ENCODE measurements around the gene MSI2.

MSI2 gene

DNA sequence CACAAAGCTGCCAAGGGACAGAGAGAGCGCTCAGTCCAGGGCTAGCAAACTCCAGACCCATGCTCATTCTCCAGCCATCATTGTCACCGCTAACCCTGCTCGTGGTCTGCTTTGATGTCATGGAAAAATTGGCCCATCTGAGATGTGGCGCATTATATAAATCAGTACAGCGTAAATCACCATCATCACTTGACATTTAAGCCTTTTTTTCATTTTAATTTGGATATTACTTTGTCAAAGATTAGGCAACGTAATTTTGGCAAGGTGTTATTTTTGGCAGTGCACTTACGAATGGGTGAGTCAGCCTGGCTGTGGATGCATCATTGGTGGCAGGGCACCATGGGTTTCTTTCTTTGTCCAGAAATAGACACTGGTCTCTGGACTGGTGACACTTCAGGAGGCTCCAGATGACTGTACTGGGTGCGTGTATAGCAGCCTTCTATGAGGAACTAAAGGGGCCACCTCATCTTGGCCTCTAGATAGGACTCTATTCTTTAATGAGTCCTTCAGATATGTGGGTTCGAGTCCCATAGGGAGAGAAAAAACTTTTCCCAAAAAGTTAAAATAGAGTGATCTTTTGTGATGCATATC lies 166.3 kb downstream of the MSI2 start:
- no peak for FAIRE-seq

DNA sequence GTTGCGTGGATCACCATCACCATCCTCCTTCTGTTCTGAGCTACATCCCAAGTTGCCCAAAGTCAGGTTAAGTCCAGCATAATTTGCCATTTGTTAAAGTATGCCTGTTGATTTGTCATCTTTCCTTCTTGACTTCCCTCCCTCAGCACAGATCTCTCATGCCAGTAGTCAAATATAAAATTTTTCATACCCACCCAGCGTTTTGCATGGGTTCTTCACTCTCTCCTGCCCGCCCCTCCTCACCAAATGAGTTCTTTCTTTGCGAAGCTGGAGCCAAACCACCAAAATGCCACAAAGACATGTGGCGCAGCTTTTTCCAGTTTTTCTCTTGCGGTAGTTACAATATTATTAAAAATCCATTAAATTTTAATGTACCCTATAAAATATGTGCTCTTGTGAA lies 167.2 kb downstream of the MSI2 start:
- FAIRE-seq = no peak

DNA sequence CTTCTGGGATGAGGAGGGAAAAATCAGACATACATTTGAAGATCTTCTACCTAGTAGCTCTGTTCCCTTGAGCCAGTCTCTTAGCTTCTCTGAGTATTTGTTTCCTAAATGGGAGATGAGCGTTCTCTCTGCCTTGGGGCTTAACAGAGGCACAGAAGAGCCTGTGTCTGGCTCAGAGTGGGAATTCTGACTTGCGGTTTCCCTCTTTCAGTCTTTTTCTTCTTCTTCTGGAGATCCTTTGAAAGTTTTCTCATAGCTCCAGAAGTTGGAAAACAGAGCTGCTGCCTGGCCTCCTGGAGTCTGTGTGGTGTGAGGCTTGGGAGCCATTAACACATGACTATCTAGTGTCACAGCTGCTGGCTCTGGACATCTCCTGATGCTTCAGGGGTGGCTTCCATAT lies 167.9 kb downstream of the MSI2 start:
- no peak for FAIRE-seq

DNA sequence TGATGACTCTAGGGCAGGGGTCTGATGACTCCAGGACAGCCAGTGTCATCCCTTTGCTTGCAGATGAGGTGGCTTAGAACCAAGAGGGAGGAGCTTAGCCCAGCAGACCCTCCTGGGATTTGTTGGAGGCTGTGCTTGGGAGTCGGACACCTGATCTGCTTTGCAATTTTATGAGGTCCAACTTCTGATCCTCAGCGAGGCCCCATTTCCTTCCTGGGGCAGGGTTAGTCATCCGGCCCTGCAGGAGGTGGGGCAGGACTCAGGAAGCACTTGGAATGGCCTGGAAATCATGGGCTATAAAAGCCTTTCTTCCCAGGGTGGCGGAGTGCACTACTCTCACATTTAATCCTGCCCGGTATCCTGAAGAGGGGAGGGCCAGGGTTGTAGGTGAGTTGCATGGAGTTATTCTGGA lies 168.5 kb downstream of the MSI2 start:
- no peak for FAIRE-seq

DNA sequence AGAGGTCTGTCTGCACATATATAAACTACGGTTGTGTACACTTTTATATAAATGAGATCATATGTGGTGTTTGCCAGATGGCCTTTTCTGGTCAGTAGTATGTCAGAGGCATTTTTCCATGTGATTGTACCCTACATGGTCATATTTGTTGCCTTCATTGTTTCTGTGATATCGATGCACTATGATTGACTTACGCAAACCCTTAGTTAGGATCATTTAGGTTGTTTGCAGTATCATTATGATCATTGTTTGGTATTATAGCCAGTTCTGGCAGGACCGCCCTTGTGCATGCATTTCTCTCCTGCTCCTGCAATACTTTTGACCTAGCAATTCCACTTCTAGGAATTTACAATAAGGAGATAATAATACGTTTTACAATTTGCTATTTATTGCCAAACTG lies 169.1 kb downstream of the MSI2 start:
- no peak for FAIRE-seq

DNA sequence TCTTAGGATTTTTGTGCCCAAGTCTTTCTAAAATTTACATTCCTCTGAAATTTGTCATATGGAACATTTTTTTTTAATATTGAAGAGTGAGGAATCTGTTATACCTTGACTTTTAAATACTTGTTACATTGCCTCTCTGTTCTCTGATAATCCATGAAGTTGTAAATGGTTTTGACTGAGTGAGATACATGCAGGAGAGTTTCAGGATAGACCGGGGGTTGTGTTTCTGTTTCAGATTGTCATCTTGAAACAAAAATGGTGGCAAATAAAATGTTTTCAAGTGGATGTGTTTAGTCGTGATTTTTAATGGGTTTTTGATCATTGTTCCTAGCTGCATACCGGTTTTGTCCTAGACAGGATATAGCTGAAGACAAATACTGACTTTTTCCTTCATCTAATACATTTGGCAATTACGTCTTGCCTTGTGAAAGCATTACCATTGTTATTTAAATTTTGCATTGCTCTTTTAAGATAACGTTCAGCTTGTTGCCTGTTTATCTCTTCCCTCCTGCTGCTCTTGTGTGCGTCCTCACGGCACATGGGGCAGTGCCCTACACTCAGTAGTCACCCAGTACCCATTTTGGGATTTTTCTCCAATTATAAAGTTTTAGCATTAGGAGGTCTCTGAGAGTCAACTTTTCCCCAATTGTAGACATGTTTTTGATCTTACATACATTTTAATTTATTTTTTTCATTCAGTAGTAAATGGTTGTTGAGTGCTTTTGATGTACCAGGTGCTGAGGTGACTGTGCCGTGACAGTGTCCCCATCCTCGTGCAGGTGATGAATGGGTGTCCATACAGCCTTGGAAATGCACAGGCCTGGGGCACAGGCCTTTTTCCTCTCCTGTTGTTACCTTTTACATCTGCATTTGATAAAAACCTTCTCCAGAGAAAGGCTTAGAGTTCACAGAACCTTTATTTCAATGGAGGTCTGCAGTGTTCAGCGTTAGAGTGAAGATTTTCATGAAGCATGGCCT lies 169.9 kb downstream of the MSI2 start:
- FAIRE-seq = no peak

DNA sequence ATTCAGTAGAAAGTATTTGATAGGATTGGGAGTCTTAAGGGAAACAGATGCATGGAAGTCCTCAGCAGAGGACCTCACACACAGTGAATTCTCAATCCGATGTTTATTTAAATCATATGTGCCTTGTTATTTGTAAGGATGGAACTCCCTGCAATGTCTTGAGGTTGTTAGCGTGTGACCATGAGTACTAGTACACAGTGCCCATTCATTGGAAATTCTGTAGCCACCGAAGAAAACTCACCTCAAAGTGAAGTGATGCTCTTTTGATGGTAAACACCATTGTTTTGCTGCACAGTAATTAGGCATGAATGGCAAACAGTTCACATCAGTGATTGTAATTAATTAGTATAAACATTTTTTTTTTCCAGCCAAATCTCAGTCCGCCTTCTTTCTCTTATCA lies 173.6 kb downstream of the MSI2 start:
- FAIRE-seq = no peak

DNA sequence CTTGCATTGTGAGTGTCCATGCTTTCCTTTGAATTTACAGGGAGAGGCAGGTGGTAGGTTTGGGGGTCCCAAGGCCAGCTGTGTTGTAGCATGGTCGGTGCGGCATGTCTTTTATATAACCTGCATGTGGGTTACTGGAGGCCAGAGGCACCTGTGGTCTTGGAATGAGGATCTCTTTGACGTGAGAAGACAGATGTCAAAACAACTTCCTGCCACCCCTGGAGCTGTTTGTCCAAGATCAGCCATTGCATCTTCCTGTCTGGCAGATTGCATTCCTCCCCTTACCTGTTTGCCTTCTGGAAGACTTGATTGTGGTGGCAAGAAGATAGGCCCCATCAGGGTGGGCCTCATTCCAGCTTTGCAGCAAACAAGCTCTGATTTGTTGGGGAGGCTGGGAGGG lies 175.1 kb downstream of the MSI2 start:
- FAIRE-seq = no peak

DNA sequence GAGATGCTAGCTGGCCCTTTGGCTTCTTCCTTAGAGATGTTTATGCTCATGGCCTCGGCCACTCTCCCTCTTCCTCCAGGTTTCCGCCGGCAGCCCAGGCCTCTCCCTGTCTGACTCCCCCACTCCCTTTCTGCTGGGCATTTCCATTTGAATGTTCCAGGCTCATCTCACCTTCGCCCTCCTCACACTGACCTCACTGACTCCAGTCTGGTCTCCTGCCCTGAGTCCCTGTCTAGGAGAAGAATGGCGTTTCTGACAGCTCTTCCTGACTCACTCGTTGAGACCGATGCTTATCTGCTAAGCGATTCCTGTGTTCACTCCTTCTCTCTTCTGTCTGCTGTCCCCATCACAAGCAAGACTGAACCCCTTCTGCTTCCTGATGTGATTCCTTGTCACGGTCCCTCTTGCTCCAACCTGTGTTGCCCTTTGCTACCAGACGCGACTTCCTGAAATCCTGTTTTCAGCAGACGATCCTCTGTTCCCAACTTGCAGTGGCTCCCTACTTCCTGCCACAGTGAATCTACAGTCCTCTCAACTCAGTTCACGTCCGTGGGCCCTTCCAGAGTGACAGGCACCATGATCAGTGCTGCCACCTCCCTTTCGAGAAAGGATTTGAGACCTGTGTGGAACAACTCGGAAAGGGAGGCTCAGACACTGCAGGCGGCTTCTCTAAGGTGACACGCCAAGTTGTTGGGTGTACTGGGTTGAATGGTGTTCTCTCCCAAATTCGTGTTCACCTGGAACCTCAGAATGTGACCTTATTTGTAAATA lies 176.4 kb downstream of the MSI2 start:
- no peak for FAIRE-seq

DNA sequence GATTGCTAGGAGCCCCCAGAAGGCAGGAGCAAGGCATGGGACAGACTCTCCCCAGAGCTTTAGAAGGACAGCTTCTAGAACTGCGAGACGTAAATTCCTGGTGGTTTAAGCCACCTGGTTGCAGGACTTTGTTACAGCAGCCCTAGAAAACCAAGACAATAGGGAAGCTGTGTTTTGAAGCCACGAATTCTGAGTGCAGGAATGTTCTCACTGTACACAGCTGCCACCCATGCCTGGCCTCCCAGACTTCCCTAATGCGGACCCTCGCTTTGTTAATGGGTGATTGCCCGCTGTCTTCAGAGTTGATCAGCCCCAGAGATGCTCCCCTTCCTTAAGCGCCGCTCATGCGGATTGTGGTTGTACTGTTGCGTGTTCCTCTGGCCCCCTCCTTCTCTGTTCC lies 177.1 kb downstream of the MSI2 start:
- FAIRE-seq = no peak

DNA sequence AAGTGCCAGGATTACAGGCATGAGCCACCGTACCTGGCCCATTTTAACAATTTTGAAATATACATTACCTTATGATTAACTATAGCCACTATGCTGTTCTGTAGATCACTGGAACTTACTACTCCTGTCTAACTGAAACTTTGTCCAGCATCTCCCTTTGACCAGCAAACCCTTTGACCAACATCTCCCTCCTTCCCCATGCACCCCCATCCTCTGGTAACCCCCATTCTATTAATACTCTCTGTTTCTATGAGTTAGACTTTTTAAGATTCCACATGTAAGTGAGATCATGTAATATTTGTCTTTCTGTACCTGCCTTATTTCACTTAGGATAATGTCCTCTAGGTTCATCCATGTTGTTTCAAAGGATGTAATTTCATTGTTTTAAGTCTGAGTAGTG lies 178.0 kb downstream of the MSI2 start:
- FAIRE-seq = no peak

DNA sequence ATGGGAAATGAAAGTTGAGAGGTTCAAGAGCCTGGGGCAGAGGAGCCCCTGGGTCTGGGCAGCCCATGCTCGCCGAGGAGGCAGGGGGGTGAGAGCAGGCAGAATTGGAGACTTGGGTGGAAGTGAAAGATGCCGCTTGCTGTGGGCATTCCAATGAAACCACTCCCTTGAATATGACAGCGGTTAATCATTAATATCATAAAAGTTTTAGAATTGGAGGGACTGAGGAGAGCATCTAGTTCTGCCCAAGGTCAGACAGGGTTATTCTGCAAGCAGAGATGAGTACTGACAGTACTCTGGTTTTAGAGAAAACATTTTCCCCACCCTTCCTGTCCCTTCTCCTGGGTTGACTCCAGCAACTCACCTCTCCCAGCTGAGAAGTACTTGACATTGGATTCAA lies 180.2 kb downstream of the MSI2 start:
- FAIRE-seq = no peak

DNA sequence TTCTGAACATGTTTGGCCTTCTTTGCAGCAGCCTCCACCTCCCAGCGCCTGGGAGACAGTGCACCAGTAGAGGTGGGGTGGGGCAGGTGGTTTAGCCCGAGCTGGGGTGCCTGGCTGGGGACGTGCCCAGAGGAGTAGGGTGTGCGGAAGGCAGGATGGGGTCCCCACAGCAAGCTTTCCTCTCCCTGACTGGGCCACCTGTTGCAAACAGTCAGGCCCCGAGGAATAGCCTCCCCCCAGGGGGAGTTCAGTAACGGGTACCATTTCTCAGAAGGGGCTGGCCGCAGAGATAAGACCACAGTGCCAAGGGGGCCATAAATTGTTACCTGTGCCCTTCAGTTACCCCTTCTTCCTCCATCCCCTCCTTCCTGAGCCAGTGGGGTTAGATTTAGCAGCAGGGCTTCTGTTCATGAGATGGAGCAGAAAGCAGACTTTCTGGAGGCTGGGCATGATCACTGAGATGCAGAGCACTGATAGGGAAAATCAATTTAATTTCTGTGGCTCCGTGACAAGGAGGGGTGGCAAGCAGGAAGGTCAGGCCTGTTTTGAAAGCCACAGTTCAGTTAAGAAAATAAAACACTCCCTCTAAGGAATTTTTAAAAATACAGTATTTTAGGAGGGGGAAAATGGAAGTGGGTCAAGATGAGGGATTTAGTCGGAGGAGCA lies 181.9 kb downstream of the MSI2 start:
- FAIRE-seq = no peak

DNA sequence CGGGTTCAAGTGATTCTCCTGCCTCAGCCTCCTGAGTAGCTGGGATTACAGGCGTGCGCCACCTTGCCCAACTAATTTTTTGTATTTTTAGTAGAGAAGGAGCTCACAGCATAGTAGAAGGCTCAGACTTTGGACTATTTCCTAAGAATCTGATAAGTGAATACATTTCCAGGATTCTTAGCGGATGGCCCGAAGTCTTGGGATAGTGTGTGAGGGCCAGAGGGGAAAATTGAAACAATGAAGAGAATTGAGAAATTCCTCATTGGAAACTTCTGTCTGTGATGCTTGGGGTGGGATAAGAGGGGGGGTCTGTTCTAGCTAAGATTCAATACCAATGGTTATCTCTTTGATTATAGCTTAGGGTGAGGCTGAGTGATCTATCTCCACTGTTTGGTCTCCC lies 183.3 kb downstream of the MSI2 start:
- FAIRE-seq = no peak

DNA sequence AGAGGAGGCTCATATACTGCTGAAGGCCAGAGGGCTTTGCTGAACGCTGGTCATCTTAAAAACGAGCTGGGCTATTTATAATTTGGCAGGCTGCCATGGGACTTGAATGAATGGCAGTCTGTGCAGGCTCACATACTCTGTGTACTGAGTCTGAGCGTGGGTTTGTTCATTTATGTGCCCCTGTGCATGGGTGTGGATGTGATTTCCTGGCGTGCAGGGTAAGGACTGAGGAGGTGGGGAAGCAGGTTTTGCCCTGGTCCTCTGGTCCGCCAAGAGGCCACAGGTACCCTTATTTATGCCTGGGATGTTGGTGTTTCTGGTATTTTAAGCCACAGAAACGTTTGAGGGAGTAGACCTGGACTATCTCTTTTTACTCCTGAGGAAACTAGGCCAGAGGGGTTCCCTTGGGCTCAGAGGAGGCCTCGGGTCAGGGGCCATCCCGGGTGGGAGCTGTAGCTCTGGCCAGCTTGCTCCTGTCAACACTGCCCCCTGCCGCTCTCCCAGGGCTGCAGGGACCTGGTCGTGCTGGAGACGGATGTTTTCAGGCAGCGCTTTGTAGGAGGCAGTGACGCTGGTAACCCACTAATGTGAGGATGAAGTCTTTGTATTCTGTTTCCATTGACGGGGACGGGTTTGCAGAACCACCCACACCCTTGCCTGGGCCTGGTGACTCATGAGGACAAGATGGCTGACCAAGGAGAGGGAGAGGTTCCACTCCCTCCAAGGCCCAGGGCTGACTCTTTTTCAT lies 184.4 kb downstream of the MSI2 start:
- FAIRE-seq = no peak

DNA sequence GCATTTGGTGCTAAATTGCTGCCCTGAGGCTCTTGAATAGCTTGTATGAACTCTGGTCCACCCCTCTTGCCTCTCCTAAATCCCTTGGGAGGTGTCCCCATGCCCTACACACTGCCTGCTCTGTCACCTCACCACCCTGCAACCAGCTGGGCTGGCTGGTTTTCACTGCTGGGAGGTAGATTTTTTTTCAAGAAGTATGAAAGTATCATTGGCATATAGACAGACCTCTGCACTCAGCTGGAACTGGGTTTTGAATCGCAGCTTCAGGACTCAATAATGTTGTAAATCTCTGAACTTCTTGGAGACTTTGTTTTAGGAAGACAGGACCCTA lies 184.9 kb downstream of the MSI2 start:
- FAIRE-seq = no peak

DNA sequence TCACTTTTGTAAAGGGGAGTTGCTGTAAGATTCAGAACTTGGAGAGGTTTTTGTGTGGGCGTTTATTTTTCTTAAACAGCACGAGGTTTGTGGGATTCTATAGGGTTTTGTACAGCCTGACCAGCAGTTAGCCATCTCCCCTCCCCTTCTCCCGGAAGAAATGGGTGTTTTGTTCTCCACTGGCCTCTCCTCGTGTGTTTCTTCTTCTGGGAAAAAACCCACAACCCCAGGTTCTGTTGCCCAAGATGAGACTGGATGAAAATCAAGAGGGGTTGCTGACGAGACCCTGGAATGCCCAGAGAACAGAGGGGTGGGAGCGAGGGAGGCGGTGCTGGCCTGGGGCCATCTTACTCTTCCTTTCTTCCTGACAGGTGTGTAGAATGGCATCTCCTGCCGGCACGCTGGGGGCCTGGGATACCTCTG lies 186.1 kb downstream of the MSI2 start:
- FAIRE-seq = no peak

DNA sequence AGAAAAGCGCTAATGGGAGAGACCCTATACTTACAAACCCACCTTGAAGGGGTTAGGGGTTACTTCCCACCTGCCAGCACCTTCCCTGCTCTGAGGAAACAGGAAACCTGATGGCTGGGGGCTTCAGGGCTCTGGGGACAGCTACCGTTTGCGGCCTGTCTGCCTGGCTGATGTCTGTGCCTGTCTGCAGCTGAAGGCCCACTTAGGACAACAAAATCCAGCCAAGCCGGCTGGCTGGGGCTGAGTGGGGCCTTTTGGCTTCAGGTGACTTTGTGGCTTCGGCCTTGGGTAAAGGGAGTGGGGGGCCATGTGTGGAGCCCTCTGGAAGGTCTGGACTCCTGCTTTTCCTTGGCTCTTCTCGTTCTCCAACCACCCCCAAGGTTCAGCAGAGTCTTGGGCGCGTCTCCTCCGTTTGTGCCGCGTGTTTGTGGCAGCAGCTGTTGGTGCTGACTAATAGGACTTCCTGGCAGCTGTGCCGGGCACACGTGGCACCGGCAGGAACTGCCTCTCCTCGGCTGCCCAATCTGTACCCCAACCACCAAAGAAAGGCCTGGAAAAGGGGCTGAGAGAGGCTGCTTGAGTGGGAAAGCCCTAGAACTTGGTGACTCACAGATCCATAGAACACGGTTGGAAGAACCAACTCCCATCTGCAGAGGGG lies 186.7 kb downstream of the MSI2 start:
- no peak for FAIRE-seq

DNA sequence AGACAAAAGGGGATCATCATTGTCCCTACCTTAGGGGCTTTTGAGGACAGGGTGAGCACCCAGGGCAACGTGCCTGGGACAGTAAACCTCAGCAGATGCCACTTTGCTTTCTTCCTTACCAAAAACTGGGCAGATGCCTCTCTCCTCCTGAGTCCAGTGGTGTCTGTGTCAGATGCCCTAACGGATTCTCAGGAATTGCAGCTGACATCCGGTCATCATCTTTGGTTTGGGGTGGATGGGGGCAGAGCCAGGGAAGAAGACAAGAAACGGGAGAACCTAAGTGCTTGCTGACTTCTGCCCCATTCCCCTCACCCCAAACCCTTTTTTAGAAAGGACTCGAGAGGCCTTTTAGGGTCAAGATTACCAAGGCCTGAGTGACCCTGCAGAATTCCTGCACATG lies 187.5 kb downstream of the MSI2 start:
- FAIRE-seq = no peak

DNA sequence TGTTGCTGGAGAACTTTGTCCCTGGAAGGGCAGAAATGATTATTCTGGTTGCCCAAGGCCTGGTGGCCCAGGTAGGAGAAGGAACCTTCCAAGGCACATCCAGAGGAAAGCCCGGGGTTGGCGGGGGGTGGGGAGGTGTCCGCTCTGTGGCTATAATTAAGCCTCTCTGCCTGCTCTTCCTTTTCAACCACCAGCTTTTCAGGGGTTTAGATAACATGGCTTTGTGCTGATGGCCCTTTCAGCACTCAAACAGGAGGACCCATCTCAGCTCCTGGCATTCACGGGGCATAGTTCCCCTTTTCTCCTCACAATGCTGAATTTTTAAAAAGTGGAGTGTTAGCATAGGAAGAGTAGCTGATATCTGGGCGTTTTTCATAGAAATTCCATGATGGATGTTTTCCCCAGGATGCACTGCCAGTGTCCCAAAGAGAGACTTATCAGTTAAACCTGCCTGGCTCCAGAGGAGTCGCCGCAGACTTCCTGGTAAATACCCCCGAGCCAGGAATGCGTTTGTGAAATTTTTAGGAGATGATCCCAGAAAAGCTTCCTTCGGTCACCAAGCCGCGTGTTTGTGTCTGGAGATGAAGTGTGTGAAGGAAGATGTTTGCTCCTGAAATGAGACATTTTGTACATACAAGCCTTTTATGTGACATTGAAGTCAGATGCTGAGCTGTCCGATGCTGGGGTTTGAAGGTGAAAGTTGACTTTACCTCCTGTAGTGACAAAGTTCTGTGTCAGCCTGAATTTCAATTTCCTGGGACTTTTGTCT lies 188.5 kb downstream of the MSI2 start:
- no peak for FAIRE-seq

DNA sequence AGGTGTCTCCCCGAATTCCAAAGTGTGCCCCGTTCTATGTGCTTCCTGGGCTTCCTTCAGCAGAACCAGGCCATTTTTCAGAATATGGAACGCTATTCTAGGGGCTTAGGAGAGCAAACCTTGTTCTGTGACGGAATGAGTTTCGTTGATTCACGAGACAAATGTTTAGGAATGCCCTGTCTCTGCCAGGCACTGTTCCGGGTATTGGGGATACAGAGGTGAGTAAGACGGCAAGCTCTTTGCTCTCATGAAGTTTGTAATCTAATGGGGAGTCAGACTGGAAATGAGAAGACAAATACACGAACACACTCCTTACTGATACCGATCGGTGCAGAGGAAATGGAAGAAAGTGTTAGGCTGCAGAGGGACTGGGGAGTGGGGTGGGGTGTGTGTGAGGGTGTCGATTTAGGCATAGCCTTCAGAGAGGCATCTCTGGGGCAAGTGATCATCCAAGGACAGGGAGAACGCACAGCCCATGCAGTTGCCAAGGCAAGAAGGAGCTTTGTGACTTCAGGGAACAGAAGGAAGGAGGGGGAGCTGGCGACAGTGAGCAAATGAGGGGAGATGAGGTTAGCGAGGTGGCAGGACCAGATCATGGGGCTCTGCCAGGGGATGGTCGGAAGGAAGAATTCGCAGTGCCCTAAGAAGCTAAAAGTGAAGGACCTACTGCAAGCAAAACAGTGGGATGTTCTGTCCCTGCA lies 189.6 kb downstream of the MSI2 start:
- FAIRE-seq = no peak

Measured in islet of Langerhans (tissue), 1 donor.